Trophoblast cell (in vitro differentiated cells and primary cell): Measurements from ENCODE around the gene BBS5.
"Not testable (repeated sequence)": the region's sequence is repeated elsewhere in the genome, so short reads cannot be mapped to it uniquely, and the experiment has no call there.

Source experiments
- DNase-seq, 2 donors: peaks; one replicate each; pipeline ENCODE4 v3.0.0-alpha.2; 2016
- H2AFZ ChIP-seq: 2 replicates; pipeline ENCODE4 v1.6.1; 2013; ENCODE audit warnings: low read length, moderate library complexity, mild to moderate bottlenecking; ENCODE audit not compliant: insufficient read depth, poor library complexity
- H2AK5ac ChIP-seq: 2 replicates; pipeline ENCODE4 v1.6.1; 2013; ENCODE audit warnings: mild to moderate bottlenecking, low read length
- H2BK120ac ChIP-seq: 2 replicates; pipeline ENCODE4 v1.6.1; 2013; ENCODE audit warnings: low read length, mild to moderate bottlenecking, moderate library complexity; ENCODE audit not compliant: insufficient read depth, poor library complexity
- H2BK12ac ChIP-seq: 2 replicates; pipeline ENCODE4 v1.6.1; 2013; ENCODE audit warnings: mild to moderate bottlenecking, low read length, moderate library complexity
- H2BK5ac ChIP-seq: 2 replicates; pipeline ENCODE4 v1.6.1; 2013; ENCODE audit warnings: low read length, low read depth, moderate library complexity, mild to moderate bottlenecking; ENCODE audit not compliant: poor library complexity
- H3K14ac ChIP-seq: 2 replicates; pipeline ENCODE4 v1.6.1; 2013; ENCODE audit warnings: mild to moderate bottlenecking, low read length
- H3K18ac ChIP-seq: 2 replicates; pipeline ENCODE4 v1.6.1; 2013; ENCODE audit warnings: mild to moderate bottlenecking, low read length
- H3K23ac ChIP-seq: 2 replicates; pipeline ENCODE4 v1.6.1; 2013; ENCODE audit warnings: low read length
- H3K27ac ChIP-seq: 2 replicates; pipeline ENCODE4 v1.5.1; 2013; ENCODE audit warnings: low read depth, mild to moderate bottlenecking, inconsistent platforms, low read length, moderate library complexity
- H3K27me3 ChIP-seq: 2 replicates; pipeline ENCODE4 v1.6.1; 2013; ENCODE audit warnings: inconsistent platforms, mild to moderate bottlenecking, low read length, moderate library complexity; ENCODE audit not compliant: insufficient read depth
- H3K36me3 ChIP-seq, 2 experiments: 1 replicate in 1 of 2; 2 replicates in 1 of 2; pipeline ENCODE4 v1.6.1; 2013; ENCODE audit warnings: low read length in 2 of 2, mild to moderate bottlenecking in 2 of 2, moderate library complexity in 1 of 2; ENCODE audit not compliant: insufficient read depth in 2 of 2, control insufficient read depth in 1 of 2
- H3K4ac ChIP-seq: 2 replicates; pipeline ENCODE4 v1.6.1; 2013; ENCODE audit warnings: low read depth, mild to moderate bottlenecking, low read length, moderate library complexity
- H3K4me1 ChIP-seq, 2 experiments: 1 replicate in 1 of 2; 2 replicates in 1 of 2; pipeline ENCODE4 v1.6.1; 2013; ENCODE audit warnings: low read length in 2 of 2, mild to moderate bottlenecking in 2 of 2, moderate library complexity in 1 of 2; ENCODE audit not compliant: insufficient read depth in 2 of 2, control insufficient read depth in 1 of 2
- H3K4me2 ChIP-seq: 2 replicates; pipeline ENCODE4 v1.6.1; 2013; ENCODE audit warnings: inconsistent platforms, mild to moderate bottlenecking, low read length, moderate library complexity
- H3K4me3 ChIP-seq: 2 replicates; pipeline ENCODE4 v1.5.1; 2013; ENCODE audit warnings: mild to moderate bottlenecking, low read depth, low read length, inconsistent platforms
- H3K79me1 ChIP-seq: one replicate; pipeline ENCODE4 v1.6.1; 2013; ENCODE audit warnings: low read length
- H3K79me2 ChIP-seq: 2 replicates; pipeline ENCODE4 v1.6.1; 2013; ENCODE audit warnings: low read length, mild to moderate bottlenecking; ENCODE audit not compliant: control insufficient read depth, insufficient read depth, poor library complexity
- H3K9ac ChIP-seq: 2 replicates; pipeline ENCODE4 v1.6.1; 2013; ENCODE audit warnings: mild to moderate bottlenecking, low read length
- H3K9me3 ChIP-seq: 2 replicates; pipeline ENCODE4 v1.6.1; 2013; ENCODE audit warnings: low read depth, mild to moderate bottlenecking, control low read depth, inconsistent platforms, low read length; ENCODE audit not compliant: insufficient read depth
- H4K12ac ChIP-seq: 2 replicates; pipeline ENCODE4 v1.6.1; 2013; ENCODE audit warnings: low read depth, mild to moderate bottlenecking, low read length, moderate library complexity
- H4K8ac ChIP-seq: 2 replicates; pipeline ENCODE4 v1.6.1; 2013; ENCODE audit warnings: low read depth, mild to moderate bottlenecking, low read length, moderate library complexity
- H4K91ac ChIP-seq: one replicate; pipeline ENCODE4 v1.6.1; 2013; ENCODE audit warnings: low read depth, mild to moderate bottlenecking, low read length, moderate library complexity
- WGBS: extraction: QIAGEN DNeasy Blood & Tissue Kit; methylation state at CpG from one replicate; pipeline ENCODE4 v1.1.7; 2013; ENCODE audit warnings: missing lambda C conversion rate; ENCODE audit not compliant: insufficient read length, insufficient coverage; ENCODE audit errors: extremely low coverage; 5-methylcytosine and 5-hydroxymethylcytosine counted together

Gene BBS5

DNA sequence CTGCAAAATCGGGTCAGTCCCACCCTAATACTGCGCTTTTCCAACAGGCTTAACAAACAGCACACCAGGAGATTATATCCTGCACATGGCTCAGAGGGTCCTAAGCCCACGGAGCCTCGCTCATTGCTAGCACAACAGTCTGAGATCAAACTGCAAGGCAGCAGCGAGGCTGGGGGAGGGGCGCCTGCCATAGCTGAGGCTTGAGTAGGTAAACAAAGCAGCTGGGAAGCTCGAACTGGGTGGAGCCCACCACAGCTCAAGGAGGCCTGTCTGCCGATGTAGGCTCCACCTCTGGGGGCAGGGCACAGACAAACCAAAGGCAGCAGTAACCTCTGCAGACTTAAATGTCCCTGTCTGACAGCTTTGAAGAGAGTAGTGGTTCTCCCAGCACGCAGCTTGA, 26.2 kb upstream of the BBS5 start:
- not testable (repeated sequence) for H3K4ac ChIP-seq, H2AFZ ChIP-seq, H4K8ac ChIP-seq, H3K4me2 ChIP-seq, H2BK5ac ChIP-seq, H3K27me3 ChIP-seq, H3K27ac ChIP-seq, H3K4me1 ChIP-seq, H3K36me3 ChIP-seq, H3K23ac ChIP-seq, H4K91ac ChIP-seq, H3K18ac ChIP-seq, H3K14ac ChIP-seq, DNase-seq, H3K79me1 ChIP-seq, H2AK5ac ChIP-seq, H3K79me2 ChIP-seq, H2BK12ac ChIP-seq, H2BK120ac ChIP-seq, H3K9ac ChIP-seq, H3K4me3 ChIP-seq, H3K9me3 ChIP-seq, H4K12ac ChIP-seq
- no CpG with 5 or more reads among the region's 9 CpGs for WGBS

DNA sequence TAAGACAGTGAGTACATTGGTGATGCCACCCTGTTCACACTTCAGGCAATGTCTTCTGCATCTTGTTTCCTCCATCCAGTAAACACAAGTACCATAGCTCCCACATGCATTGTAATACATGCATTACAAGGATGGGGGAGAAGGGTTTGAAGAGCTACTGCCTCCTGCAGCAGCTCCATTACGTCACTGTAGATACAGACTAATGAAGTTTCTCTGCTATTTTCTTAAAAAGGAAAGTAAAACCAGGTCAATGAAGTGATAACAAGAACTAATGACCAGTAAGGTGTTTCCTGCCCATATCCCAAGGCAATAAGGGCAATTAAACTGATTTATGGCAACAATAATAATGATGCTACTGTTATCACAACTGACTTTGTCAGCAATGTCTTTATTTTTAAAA, 18.2 kb upstream of the BBS5 start:
- no peak overlapping the region for H2BK5ac ChIP-seq
- H4K8ac ChIP-seq: no peak overlapping the region
- H4K91ac ChIP-seq: no peak overlapping the region
- no peak overlapping the region for H2AK5ac ChIP-seq
- H3K4me3 ChIP-seq: no peak overlapping the region
- no peak for DNase-seq
- no peak overlapping the region for H4K12ac ChIP-seq
- H3K9ac ChIP-seq: no peak overlapping the region
- no peak overlapping the region for H3K18ac ChIP-seq
- no peaks in the 10 kb centered on the region for H3K36me3 ChIP-seq
- H3K4ac ChIP-seq: no peak overlapping the region
- H3K79me1 ChIP-seq: no peaks in the 10 kb centered on the region
- no peak overlapping the region for H3K14ac ChIP-seq
- no peaks in the 10 kb centered on the region for H3K27me3 ChIP-seq
- no peak overlapping the region for H2BK12ac ChIP-seq
- no CpG with 5 or more reads among the region's 1 CpG for WGBS
- H3K79me2 ChIP-seq: no peaks in the 10 kb centered on the region
- no peaks in the 10 kb centered on the region for H3K4me1 ChIP-seq
- H3K9me3 ChIP-seq: no peaks in the 10 kb centered on the region
- H3K27ac ChIP-seq: no peak overlapping the region
- no peak overlapping the region for H2BK120ac ChIP-seq
- no peak overlapping the region for H3K4me2 ChIP-seq
- no peak overlapping the region for H3K23ac ChIP-seq
- no peak overlapping the region for H2AFZ ChIP-seq

GRCh38 chr2:169462896-169463695, 16.2 kb upstream of the BBS5 start:
- Histone ChIP-seq H3K4me1 (no peaks in the 10 kb centered on the region), H2BK12ac (no peak overlapping the region), H3K14ac (no peak overlapping the region), H3K9ac (no peak overlapping the region), H3K36me3 (no peaks in the 10 kb centered on the region), H3K79me2 (no peaks in the 10 kb centered on the region), H4K91ac (no peak overlapping the region), H2AK5ac (no peak overlapping the region), H4K8ac (no peak overlapping the region), H2AFZ (no peak overlapping the region), H3K4me3 (no peak overlapping the region), H3K4ac (no peak overlapping the region), H3K9me3 (no peaks in the 10 kb centered on the region), H3K27ac (no peak overlapping the region), H3K79me1 (no peaks in the 10 kb centered on the region), H3K18ac (no peak overlapping the region), H3K23ac (no peak overlapping the region), H4K12ac (no peak overlapping the region), H3K27me3 (no peaks in the 10 kb centered on the region), H3K4me2 (no peak overlapping the region), H2BK5ac (no peak overlapping the region), H2BK120ac (no peak overlapping the region)
- no CpG with 5 or more reads among the region's 4 CpGs for WGBS
- DNase-seq: no peak

GRCh38 chr2:169464466-169464865, 14.8 kb upstream of the BBS5 start:
- Histone ChIP-seq H2BK5ac (no peak overlapping the region), H4K91ac (no peak overlapping the region), H3K4me3 (no peak overlapping the region), H3K27ac (no peak overlapping the region), H4K12ac (no peak overlapping the region), H2AFZ (no peak overlapping the region), H4K8ac (no peak overlapping the region), H3K14ac (no peak overlapping the region), H3K9me3 (no peaks in the 10 kb centered on the region), H3K9ac (no peak overlapping the region), H3K36me3 (no peaks in the 10 kb centered on the region), H3K27me3 (no peaks in the 10 kb centered on the region), H3K4ac (no peak overlapping the region), H3K79me1 (no peaks in the 10 kb centered on the region), H2BK120ac (no peak overlapping the region), H2BK12ac (no peak overlapping the region), H3K18ac (no peak overlapping the region), H3K79me2 (no peaks in the 10 kb centered on the region), H3K23ac (no peak overlapping the region), H2AK5ac (no peak overlapping the region), H3K4me1 (no peaks in the 10 kb centered on the region), H3K4me2 (no peak overlapping the region)
- DNase-seq: no peak
- WGBS: no CpG with 5 or more reads among the region's 1 CpG
